H1 (cell line): Measurements from ENCODE around the gene NEU2.

Experiments used
- ATF2 ChIP-seq: IDR thresholded peaks from 2 replicates; pipeline ENCODE4 v1.6.1; 2012; ENCODE audit warnings: low read length, inconsistent platforms
- CTCF ChIP-seq, 3 experiments: IDR thresholded peaks; 1 replicate in 2 of 3; 2 replicates in 1 of 3; pipeline versions ENCODE4 v1.5.1 to v1.6.1; 2011; ENCODE audit warnings: low read length in 3 of 3, mild to moderate bottlenecking in 3 of 3, inconsistent platforms in 2 of 3, low read depth in 1 of 3, moderate library complexity in 1 of 3; ENCODE audit not compliant: insufficient read depth in 1 of 3; ENCODE audit errors: control extremely low read depth in 1 of 3
- EZH2 ChIP-seq: fragments of 200-600 bp; sonication (generic); IDR thresholded peaks from 2 replicates; pipeline ENCODE4 v1.7.1; 2012; ENCODE audit warnings: low read depth, mild to moderate bottlenecking, moderate library complexity, low read length, inconsistent platforms; ENCODE audit not compliant: severe bottlenecking
- MAFK ChIP-seq: IDR thresholded peaks from 2 replicates; pipeline ENCODE4 v1.6.1; 2012; ENCODE audit warnings: low read depth, mild to moderate bottlenecking, improper control_type of control experiment, low read length
- RAD21 ChIP-seq, 2 experiments: IDR thresholded peaks in 1 of 2; conservative IDR thresholded peaks in 1 of 2; 2 replicates each; pipeline ENCODE4 v1.6.1; 2011; ENCODE audit warnings: low read depth in 2 of 2, low read length in 2 of 2, improper control_type of control experiment in 1 of 2, inconsistent platforms in 1 of 2, mild to moderate bottlenecking in 1 of 2, moderate library complexity in 1 of 2
- RXRA ChIP-seq: IDR thresholded peaks from 2 replicates; pipeline ENCODE4 v1.6.1; 2011; ENCODE audit warnings: low read depth, mild to moderate bottlenecking, low read length, moderate library complexity; ENCODE audit not compliant: insufficient read depth
- TAF7 ChIP-seq: optimal IDR thresholded peaks from 2 replicates; pipeline ENCODE3; 2011; ENCODE audit warnings: low read depth, mild to moderate bottlenecking, inconsistent platforms, low read length, moderate library complexity, borderline replicate concordance
- TCF12 ChIP-seq: IDR thresholded peaks from 2 replicates; pipeline ENCODE4 v1.6.1; 2011; ENCODE audit warnings: low read depth, mild to moderate bottlenecking, low read length

GRCh38 chr2:233032551-233033320 is at the start of gene NEU2:
- TF ChIP-seq TAF7 (no peak), CTCF (IDR thresholded peaks at IDR 0.05; ENCODE audit: control extremely low read depth in 1 of 3, insufficient read depth in 1 of 3, low read depth in 1 of 3, low read length in 3 of 3) (no peak), MAFK (no peak), RXRA (no peak), RAD21 (IDR thresholded peaks at IDR 0.05 in 1 of 2, conservative IDR thresholded peaks at IDR 0.05 in 1 of 2; ENCODE audit: low read depth in 2 of 2, low read length in 2 of 2) (no peak), EZH2 (no peak), ATF2 (no peak), TCF12 (no peak)
